B cell (primary cell): Measurements from ENCODE around the gene PIAS4. TPM values are rescaled to one million over a fixed set of nuclear protein-coding genes. Genes with fewer than 3 reads are reported as not detected.

ENCODE experiments used
- ATAC-seq: fragments of 200-7000 bp; cut with Tn5 transposase; one replicate; pipeline ENCODE4 v1.10.0; 2021; ENCODE audit warnings: low read depth, mild to moderate bottlenecking, moderate number of reproducible peaks, moderate library complexity
- CTCF ChIA-PET: fragments of 350-600 bp; sonication (Branson Sonifier 250); formaldehyde crosslinking; loops from one replicate; lab custom pipeline; 2021; ENCODE audit warnings: antibody characterized with exemption, inconsistent platforms; lab: Charles Lee
- POLR2A ChIA-PET: fragments of 350-600 bp; sonication (Branson Sonifier 250); formaldehyde crosslinking; loops from one replicate; lab custom pipeline; 2021; ENCODE audit warnings: antibody characterized with exemption; lab: Charles Lee
- DNase-seq: peaks from one replicate; pipeline ENCODE4 v3.0.0; 2013
- H2AFZ ChIP-seq: 2 replicates; pipeline ENCODE4 v1.6.1; 2012; ENCODE audit warnings: mild to moderate bottlenecking, low read depth, low read length; ENCODE audit not compliant: insufficient read depth, poor library complexity, severe bottlenecking
- H3K27ac ChIP-seq, 2 donors: 1 replicate in 1 of 2; 2 replicates in 1 of 2; pipeline ENCODE4 v1.5.1; 2012 to 2013; ENCODE audit warnings: low read length in 2 of 2, mild to moderate bottlenecking in 2 of 2, moderate library complexity in 1 of 2
- H3K27me3 ChIP-seq, 4 experiments: fragments of 200-600 bp in 1 of 4; sonication (generic) in 1 of 4; replicated peaks in 1 of 4; 1 replicate in 2 of 4; 2 replicates in 2 of 4; pipeline versions ENCODE4 v1.6.1 to v1.7.0; 2013 to 2016; ENCODE audit warnings: low read length in 3 of 4, mild to moderate bottlenecking in 2 of 4, mixed read lengths in 1 of 4, moderate library complexity in 1 of 4; ENCODE audit not compliant: insufficient read depth in 4 of 4, control insufficient read depth in 3 of 4; ENCODE audit errors: control extremely low read depth in 1 of 4
- H3K36me3 ChIP-seq, 2 experiments: replicated peaks in 1 of 2; 1 replicate in 1 of 2; 2 replicates in 1 of 2; pipeline versions ENCODE4 v1.6.1 to v1.7.1; 2013; ENCODE audit warnings: low read length in 1 of 2; ENCODE audit not compliant: insufficient read depth in 2 of 2, control insufficient read depth in 1 of 2; ENCODE audit errors: control extremely low read depth in 1 of 2, extremely low read depth in 1 of 2
- H3K4me1 ChIP-seq, 2 donors: fragments of 200-600 bp in 1 of 2; sonication (generic) in 1 of 2; 1 replicate in 1 of 2; 2 replicates in 1 of 2; pipeline versions ENCODE4 v1.5.1 to v1.6.1; 2013 to 2017; ENCODE audit warnings: low read length in 2 of 2; ENCODE audit not compliant: control insufficient read depth in 2 of 2, insufficient read depth in 2 of 2
- H3K4me2 ChIP-seq: replicated peaks from 2 replicates; pipeline ENCODE3; 2012; ENCODE audit warnings: mild to moderate bottlenecking, low read depth, low read length; ENCODE audit not compliant: poor library complexity, severe bottlenecking
- H3K4me3 ChIP-seq, 5 experiments: fragments of 200-600 bp in 1 of 5; sonication (generic) in 1 of 5; 1 replicate in 3 of 5; 2 replicates in 2 of 5; pipeline versions ENCODE4 v1.5.1 to v1.7.0; 2011 to 2016; ENCODE audit warnings: low read length in 4 of 5, mild to moderate bottlenecking in 4 of 5, low read depth in 2 of 5, control low read depth in 1 of 5, moderate library complexity in 1 of 5; ENCODE audit not compliant: insufficient read depth in 1 of 5; ENCODE audit errors: control extremely low read depth in 1 of 5, extremely low read depth in 1 of 5
- H3K79me2 ChIP-seq: fragments of 200-600 bp; sonication (generic); one replicate; pipeline ENCODE4 v1.6.0; 2016; ENCODE audit warnings: low read length; ENCODE audit not compliant: control insufficient read depth, insufficient read depth
- H3K9ac ChIP-seq: fragments of 200-600 bp; sonication (generic); 2 replicates; pipeline ENCODE4 v1.6.1; 2017; ENCODE audit warnings: mild to moderate bottlenecking, low read length, moderate library complexity
- H3K9me3 ChIP-seq, 3 donors: one replicate each; pipeline versions ENCODE4 v1.6.1 to v1.7.1; 2013; ENCODE audit warnings: low read length in 2 of 3; ENCODE audit not compliant: control insufficient read depth in 2 of 3, insufficient read depth in 1 of 3; ENCODE audit errors: control extremely low read depth in 1 of 3
- H4K20me1 ChIP-seq: 2 replicates; pipeline ENCODE4 v1.6.0; 2012; ENCODE audit warnings: mild to moderate bottlenecking, low read length; ENCODE audit not compliant: insufficient read depth, control insufficient read depth, poor library complexity, severe bottlenecking
- H3K27ac Mint-ChIP-seq: one replicate; pipeline ENCODE4 v1.8.0; 2021; ENCODE audit warnings: mixed read lengths
- H3K27me3 Mint-ChIP-seq: one replicate; pipeline ENCODE4 v1.8.0; 2021; ENCODE audit warnings: mixed read lengths
- H3K4me1 Mint-ChIP-seq: one replicate; pipeline ENCODE4 v1.8.0; 2021; ENCODE audit warnings: mixed read lengths
- H3K4me3 Mint-ChIP-seq: one replicate; pipeline ENCODE4 v1.8.0; 2021; ENCODE audit warnings: mixed read lengths
- H3K9me3 Mint-ChIP-seq: one replicate; pipeline ENCODE4 v1.8.0; 2022; ENCODE audit warnings: mixed read lengths; ENCODE audit not compliant: insufficient read depth
- EZH2 ChIP-seq: IDR thresholded peaks from 2 replicates; pipeline ENCODE4 v1.6.1; 2012; ENCODE audit warnings: borderline replicate concordance, low read depth, mild to moderate bottlenecking, moderate library complexity, low read length; ENCODE audit not compliant: insufficient read depth, poor library complexity, severe bottlenecking
- WGBS: methylation state at CpG from one replicate; pipeline ENCODE4 v1.1.5; 2013; ENCODE audit warnings: missing lambda C conversion rate; ENCODE audit not compliant: insufficient coverage; 5-methylcytosine and 5-hydroxymethylcytosine counted together
- intact Hi-C: fragments of 100-400 bp; cut with micrococcal nuclease; formaldehyde crosslinking; loops from one replicate; pipeline ENCODE4 v1.10.0; 2022
- polyA plus RNA-seq: library from polyadenylated mRNA; depleted of rRNA; stranded (reverse); fragments of >200 nt; gene quantifications from 2 replicates; pipeline ENCODE4 v1.2.3, GENCODE V29; 2012
- total RNA-seq, 2 donors: library from RNA; stranded (reverse); fragments of 120-200 nt in 1 of 2; gene quantifications; 1 replicate in 1 of 2; 2 replicates in 1 of 2; pipeline versions ENCODE4 v1.2.3 to v1.2.4, GENCODE V29; 2013 to 2022
- TF ChIP-seq, protein P1 (sequence below): fragments of 200-600 bp; IDR thresholded peaks from one replicate; pipeline ENCODE4 v1.8.0; 2022; ENCODE audit warnings: antibody characterized with exemption, mild to moderate bottlenecking

PIAS4 gene
- total and polyA plus RNA-seq, 2 donors (not counting 1 experiment from before 2014, with no cell fraction given): 13.7 to 56.8 TPM

GRCh38 chr19:4038661-4039423 is 31.3 kb downstream of the PIAS4 start:
- TF ChIP-seq EZH2: no peak
- TF ChIP-seq, protein P1, sequence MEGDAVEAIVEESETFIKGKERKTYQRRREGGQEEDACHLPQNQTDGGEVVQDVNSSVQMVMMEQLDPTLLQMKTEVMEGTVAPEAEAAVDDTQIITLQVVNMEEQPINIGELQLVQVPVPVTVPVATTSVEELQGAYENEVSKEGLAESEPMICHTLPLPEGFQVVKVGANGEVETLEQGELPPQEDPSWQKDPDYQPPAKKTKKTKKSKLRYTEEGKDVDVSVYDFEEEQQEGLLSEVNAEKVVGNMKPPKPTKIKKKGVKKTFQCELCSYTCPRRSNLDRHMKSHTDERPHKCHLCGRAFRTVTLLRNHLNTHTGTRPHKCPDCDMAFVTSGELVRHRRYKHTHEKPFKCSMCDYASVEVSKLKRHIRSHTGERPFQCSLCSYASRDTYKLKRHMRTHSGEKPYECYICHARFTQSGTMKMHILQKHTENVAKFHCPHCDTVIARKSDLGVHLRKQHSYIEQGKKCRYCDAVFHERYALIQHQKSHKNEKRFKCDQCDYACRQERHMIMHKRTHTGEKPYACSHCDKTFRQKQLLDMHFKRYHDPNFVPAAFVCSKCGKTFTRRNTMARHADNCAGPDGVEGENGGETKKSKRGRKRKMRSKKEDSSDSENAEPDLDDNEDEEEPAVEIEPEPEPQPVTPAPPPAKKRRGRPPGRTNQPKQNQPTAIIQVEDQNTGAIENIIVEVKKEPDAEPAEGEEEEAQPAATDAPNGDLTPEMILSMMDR: no peak
- H3K4me3 ChIP-seq: no peak overlapping the region
- DNase-seq (no peak), ATAC-seq (no peak)
- Mint-ChIP-seq H3K4me3 (no peak overlapping the region), H3K9me3 (no peaks in the 10 kb centered on the region), H3K27me3 (no peaks in the 10 kb centered on the region), H3K27ac (no peak overlapping the region), H3K4me1 (no peaks in the 10 kb centered on the region)
- H3K9me3 ChIP-seq: peaks cover 0 to 4% (median 0%) of the 10 kb centered on the region in 3 donors
- intact Hi-C loops: no loop called here
- ChIA-PET POLR2A (interaction anchor here (0.8 kb wide), 1 partner anchor 28 kb away, joined by 3 read pairs; no protein-coding TSS in a partner anchor), CTCF (interaction anchor here (0.6 kb wide), 1 partner anchor 245 kb away, joined by 4 read pairs; no protein-coding TSS in a partner anchor)
- peaks cover 16% of the 10 kb centered on the region for H3K79me2 ChIP-seq
- no peak overlapping the region for H3K27ac ChIP-seq
- peaks cover 54% of the 10 kb centered on the region for H4K20me1 ChIP-seq
- no peak overlapping the region for H2AFZ ChIP-seq
- H3K27me3 ChIP-seq: no peaks in the 10 kb centered on the region
- H3K9ac ChIP-seq: no peak overlapping the region
- peaks cover 0 to 36% of the 10 kb centered on the region in 2 experiments for H3K36me3 ChIP-seq
- WGBS: 96% methylated on average over 22 of the region's 40 CpGs
- no peaks in the 10 kb centered on the region for H3K4me1 ChIP-seq
- no peak overlapping the region for H3K4me2 ChIP-seq

DNA sequence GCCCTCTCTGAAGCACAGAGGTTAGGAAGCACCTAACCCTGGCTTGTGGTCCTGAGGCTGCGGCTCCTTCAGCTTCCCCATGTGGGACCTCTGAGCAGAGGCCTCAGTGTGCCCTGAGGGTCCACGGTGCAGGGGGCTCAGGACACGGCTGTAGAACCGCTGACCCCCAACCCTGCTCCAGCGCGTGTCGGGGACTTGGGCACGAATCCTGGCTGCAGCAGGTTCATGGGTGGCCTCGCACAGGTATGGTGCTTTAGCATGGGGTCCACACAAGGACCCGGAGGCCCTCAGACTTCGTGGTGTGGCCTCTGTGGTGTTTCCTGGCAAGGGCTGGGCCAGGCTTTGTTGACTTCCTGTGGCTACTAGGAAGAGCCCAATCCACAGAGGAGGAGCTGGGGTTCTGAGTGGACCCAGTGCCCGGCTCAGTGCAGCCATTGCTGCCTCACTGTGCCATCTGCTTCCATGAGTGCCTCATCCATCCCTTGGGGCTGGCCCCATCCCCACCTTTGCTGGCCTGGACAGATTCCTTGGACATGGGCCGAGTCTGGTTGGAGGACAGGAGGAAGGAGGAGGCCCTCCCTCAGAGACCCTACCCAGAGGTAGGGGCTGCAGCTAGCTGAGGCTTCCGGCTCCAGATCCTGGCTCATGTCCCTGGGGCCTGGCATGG is 34.7 kb downstream of the PIAS4 start:
- intact Hi-C loops: no loop called here
- Histone ChIP-seq H3K4me1 (no peaks in the 10 kb centered on the region), H3K27me3 (no peaks in the 10 kb centered on the region), H4K20me1 (peaks cover 70% of the 10 kb centered on the region), H3K36me3 (peaks cover 4 to 19% of the 10 kb centered on the region in 2 experiments), H3K4me2 (no peak overlapping the region), H3K9me3 (peaks cover 0 to 4% (median 0%) of the 10 kb centered on the region in 3 donors), H3K27ac (no peak overlapping the region), H3K9ac (no peak overlapping the region), H3K4me3 (no peak overlapping the region), H2AFZ (no peak overlapping the region), H3K79me2 (peaks cover 30% of the 10 kb centered on the region)
- no peak overlapping the region for H3K4me3 Mint-ChIP-seq
- H3K4me1 Mint-ChIP-seq: no peaks in the 10 kb centered on the region
- POLR2A ChIA-PET: no interaction called here
- CTCF ChIA-PET: no interaction called here
- WGBS: 96% methylated on average over 14 of the region's 14 CpGs
- H3K27me3 Mint-ChIP-seq: no peaks in the 10 kb centered on the region
- no peak for DNase-seq
- no peaks in the 10 kb centered on the region for H3K9me3 Mint-ChIP-seq
- no peak overlapping the region for H3K27ac Mint-ChIP-seq
- TF ChIP-seq EZH2: no peak
- TF ChIP-seq, protein P1: no peak
- no peak for ATAC-seq
